Activated naive CD4-positive, alpha-beta T cell (primary cell): Measurements from ENCODE around the gene CCDC80.
"Not testable (repeated sequence)": the region's sequence is repeated elsewhere in the genome, so short reads cannot be mapped to it uniquely, and the experiment has no call there.

Experiments used
- DNase-seq, 4 experiments: peaks; one replicate each; lab custom pipeline; 2025; lab: John Stamatoyannopoulos, UW

The CCDC80 gene

DNA sequence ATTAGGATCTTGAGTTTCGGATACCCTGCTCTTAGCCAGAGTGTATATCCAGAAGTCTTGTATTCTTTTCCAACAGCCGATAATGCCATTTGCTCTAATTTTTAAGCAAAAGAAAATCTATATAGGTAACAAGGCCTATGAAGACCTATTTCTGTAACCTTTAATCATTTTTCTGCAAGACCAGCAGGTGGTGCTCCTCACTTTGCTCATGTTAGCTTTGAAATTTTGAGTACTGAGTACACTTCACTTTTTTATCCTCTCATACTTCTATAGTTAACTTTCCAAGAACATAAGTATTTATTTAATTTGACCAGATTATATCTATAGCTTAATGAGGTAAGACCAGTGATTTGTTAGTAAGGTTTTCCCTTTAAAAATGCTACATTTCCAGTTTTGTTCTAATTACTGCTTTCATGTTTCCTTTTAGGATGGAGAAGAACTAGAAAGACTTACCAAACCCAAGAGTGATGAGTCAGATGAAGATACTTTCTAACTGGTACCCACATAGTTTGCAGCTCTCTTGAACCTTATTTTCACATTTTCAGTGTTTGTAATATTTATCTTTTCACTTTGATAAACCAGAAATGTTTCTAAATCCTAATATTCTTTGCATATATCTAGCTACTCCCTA is 58.6 kb downstream of the CCDC80 start:
- no peak for DNase-seq

DNA sequence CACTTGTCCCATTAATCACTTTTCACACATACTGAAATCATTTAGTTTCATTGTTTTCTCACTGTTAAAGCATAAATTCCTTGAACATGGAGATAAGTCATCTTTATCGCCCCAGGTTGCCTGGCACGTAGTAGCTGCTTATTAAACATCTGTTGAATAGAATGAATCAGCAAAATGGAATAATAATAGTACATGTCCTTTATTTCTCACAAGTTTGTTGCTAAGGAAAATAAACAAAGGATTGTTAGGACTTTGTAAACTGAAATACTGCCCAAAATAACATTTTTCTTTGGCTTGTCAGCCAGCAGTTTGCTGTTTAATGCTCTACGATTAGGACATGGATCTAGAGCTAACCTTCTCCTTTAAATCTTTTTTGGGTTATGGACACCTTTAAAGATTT is 61.2 kb downstream of the CCDC80 start:
- DNase-seq: no peak

DNA sequence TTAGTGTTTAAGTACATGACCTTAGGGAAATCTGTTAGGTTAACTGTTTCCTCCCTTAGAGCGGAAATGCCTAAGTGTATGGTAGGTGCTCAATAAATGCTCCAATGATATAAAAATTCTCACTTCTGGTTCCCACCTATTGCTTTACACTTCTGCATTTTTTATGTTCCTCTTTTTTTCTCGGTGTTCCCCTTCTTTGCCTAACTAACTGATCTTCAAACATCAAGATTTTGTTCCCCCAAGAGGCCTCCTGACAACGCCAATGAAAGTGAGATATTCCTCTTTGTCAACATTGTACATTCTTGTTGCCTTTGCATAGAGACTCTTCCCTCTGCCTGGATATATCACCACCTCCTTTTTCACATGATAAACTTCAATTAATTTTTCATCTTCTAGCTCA is 61.7 kb downstream of the CCDC80 start:
- no peak for DNase-seq

DNA sequence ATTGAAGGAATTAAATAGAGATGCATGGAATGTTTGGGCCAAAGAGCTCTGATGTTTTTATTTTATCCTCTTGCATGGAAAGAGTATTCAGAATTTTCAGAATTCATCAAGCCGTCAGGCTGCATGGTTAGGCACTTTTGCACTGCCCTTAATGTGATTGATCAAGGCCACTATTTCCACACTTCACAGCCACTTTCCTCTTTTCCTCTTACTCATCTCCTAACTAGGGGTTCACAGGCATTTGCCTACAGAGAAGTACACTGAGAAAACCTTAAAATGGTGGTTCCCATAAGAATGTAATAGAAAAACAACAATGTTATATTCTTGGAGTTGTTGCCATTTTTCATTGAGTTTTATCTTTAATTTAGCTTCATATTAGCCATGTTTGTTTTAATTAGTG is 68.2 kb downstream of the CCDC80 start:
- no peak for DNase-seq

DNA sequence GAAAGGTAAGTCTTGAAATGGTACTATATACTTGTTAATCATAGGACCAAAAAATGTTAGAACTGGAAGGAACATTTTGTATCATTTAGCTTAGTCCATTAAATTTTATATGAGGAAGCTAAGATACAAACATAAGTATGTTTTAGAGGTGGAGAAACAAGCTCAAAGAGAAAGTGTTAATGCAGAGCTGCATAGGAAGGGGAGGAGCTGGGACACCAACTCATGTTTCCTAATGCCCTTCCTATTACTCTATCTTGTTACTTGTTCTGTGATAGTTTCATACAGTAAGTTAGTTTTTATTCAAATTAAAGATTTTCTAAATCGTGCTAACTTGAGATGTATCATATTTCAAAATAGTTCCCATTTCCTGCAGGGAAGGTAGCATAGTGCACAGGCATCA is 71.7 kb downstream of the CCDC80 start:
- no peak for DNase-seq

DNA sequence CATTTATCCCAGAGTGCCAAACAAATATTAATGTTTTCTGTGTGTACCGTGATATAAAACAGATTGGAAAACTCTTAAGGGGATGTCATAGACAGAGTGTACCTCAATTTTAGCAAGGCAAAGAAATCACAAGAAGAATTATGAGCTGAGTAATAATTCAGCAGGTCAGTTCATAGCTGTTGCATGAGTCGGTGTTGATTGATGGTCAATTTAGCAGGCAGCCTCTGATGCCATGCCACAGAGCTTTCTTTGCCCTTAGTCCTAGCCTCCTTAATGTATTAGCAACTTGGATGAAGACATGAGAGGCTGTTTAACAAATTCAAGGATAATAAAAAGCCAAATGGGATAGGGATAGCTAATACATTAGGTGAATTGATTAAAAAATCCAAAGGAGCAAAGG is 72.3 kb downstream of the CCDC80 start:
- DNase-seq: no peak

- DNase-seq: no peak
Observed at GRCh38 chr3:112564940-112565305, 76.0 kb downstream of the CCDC80 start.

DNA sequence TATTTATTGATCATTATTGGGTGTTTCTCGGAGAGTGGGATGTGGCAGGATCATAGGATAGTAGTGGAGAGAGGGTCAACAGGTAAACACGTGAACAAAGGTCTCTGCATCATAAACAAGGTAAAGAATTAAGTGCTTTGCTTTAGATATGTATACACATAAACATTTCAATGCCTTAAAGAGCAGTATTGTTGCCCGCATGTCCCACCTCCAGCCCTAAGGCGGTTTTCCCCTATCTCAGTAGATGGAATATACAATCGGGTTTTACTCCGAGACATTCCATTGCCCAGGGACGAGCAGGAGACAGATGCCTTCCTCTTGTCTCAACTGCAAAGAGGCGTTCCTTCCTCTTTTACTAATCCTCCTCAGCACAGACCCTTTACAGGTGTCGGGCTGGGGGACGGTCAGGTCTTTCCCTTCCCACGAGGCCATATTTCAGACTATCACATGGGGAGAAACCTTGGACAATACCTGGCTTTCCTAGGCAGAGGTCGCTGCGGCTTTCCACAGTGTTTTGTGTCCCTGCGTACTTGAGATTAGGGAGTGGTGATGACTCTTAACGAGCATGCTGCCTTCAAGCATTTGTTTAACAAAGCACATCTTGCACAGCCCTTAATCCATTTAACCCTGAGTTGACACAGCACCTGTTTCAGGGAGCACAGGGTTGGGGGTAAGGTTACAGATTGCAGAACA is 76.5 kb downstream of the CCDC80 start:
- not testable (repeated sequence) for DNase-seq

DNA sequence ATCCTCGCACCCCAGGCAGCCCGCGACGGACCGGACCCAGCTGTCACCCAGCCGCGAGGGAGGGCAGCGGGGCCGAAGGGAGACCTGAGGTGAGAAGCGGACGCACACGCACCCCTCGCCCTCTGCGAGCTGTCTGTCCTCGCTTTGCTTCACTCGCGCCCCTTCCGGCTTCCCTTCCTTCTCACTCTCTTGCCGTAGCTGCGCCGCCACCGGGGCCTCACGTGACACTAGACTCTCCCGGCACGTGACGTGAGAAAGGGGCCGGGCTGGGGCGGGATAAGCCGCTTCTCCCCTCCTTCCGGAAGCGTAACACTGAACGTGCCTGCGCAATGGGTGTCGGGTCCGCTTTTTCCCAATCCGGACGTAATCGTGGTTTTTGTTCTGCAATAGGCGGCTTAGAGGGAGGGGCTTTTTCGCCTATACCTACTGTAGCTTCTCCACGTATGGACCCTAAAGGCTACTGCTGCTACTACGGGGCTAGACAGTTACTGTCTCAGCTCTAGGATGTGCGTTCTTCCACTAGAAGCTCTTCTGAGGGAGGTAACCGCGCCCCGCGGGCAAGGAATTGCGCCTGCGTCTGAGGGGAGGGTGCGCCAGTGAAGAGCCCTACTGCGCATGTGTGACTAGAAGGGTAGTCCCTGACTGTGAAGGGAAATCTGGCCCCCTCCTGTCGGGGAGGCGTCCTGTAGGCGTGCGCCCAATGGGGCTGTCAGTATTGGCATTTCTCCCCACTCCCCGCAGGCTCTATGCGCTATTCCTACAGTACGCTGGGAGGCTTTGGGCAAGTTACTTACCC is 79.0 kb downstream of the CCDC80 start, which contains the start of the genes ATG3 and SLC35A5:
Gene ATG3, minus strand, starts transcription at position 229 of the 796 bp plus-strand sequence. CDS start 434 bp downstream, outside the sequence.
Gene SLC35A5, plus strand, starts transcription at position 312 of the 796 bp plus-strand sequence. CDS start 1,359 bp downstream, outside the sequence.
- DNase-seq: peak; percentile 94 to 99 (median 96)

DNA sequence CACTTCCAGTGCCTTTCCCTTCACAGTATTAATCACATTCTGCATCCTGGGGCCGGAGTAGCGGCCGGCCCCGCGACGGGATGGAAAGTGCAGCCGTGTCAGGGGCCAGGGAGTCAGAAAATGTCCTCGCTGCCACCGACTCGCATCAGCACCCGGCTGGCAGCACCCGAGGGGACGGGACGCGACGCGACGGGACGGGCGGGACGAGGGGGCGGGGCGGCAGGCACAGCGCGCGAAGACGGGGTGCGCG is 79.5 kb downstream of the CCDC80 start:
- peak in 3 of 4 experiments; percentile 62 to 85 (median 80) for DNase-seq

- DNase-seq: peak; percentile 13 to 44 (median 40)
Observed at GRCh38 chr3:112560721-112561483, 80.0 kb downstream of the CCDC80 start.

GRCh38 chr3:112560307-112560706 is 80.6 kb downstream of the CCDC80 start:
- DNase-seq: no peak

- DNase-seq: no peak
Observed at GRCh38 chr3:112557976-112558375, 83.0 kb downstream of the CCDC80 start.

DNA sequence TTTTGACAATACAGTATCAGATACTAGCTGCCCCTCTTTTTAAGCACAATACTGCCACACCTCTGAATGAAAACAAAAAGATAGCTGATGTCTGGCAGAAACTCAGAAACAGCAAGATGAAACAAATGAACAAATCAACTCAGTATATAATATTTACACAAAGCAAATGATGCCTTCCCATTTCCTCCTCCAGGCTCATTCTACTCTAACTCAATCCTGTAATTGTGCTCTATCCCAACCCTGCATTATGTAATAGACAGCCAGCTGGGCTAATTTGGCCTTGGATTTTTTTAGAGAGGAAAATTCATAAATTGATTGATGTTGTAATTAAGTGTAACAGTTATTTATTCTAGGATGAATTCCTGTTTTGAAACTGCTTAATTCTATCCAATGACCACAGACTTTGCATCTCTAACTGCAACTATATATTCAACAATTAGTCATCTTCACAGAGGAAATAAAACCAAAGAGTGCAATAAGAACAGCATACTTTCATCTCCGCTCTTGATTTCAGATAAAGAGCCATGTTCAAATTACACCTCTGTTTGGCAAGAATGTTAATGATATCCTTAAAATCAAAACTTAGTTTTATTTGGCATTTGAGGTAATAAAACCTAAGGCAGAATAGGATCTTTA is 85.3 kb downstream of the CCDC80 start:
- no peak for DNase-seq

DNA sequence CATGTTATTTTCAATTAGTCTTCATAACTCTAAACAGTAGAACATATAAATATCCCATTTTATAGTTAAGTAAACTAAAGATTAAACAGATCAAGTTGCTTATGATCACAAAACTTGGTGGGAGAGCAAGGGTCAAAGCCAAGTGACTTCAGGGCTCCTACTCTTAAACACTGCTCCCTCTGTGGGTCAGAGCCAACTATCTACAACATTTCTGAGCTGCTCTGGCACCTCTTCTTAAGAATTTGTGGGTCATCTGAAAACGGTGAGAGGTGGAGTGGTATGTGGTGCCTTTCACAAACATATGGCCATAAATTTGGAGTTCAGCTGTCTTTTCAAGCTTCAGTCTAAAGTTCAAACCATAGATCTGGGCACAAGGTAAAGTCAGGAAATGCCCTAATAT is 90.1 kb downstream of the CCDC80 start:
- DNase-seq: no peak
